HepG2 (cell line): ENCODE data around the gene ABCA13. TPM values are rescaled to one million over a fixed set of nuclear protein-coding genes. Genes with fewer than 3 reads are reported as not detected.

Experiments
- ATAC-seq: fragments of 200-7000 bp; cut with Tn5 transposase; 3 replicates; pipeline ENCODE4 v1.9.1; 2020; ENCODE audit warnings: mild to moderate bottlenecking, moderate library complexity
- BruUV-seq: library from RNA; stranded (reverse); fragments of 400-500 nt; replicated peaks from 2 replicates; lab custom pipeline; 2021; lab: Mats Ljungman, UMichigan
- CTCF ChIA-PET: fragments of 300-600 bp; formaldehyde crosslinking; extraction: SDS; loops from one replicate; lab custom pipeline; 2021; ENCODE audit warnings: low total read pairs, inconsistent platforms, low intra/inter-chr PET ratio; lab: Yijun Ruan, JAX
- POLR2A ChIA-PET: fragments of 350-600 bp; sonication (Branson Sonifier 250); formaldehyde crosslinking; loops from one replicate; lab custom pipeline; 2020; ENCODE audit warnings: antibody characterized with exemption, inconsistent platforms; lab: Yijun Ruan, JAX
- DNase-seq: peaks from one replicate; pipeline ENCODE4 v3.0.0-alpha.2; 2015; ENCODE audit warnings: low spot score
- FAIRE-seq: peaks from 3 replicates; lab custom pipeline; 2011; peaks lifted over from hg19 to GRCh38; lab: Jason Lieb, UNC
- H2AFZ ChIP-seq: one replicate; pipeline ENCODE4 v1.6.1; 2011; ENCODE audit warnings: low read length, inconsistent platforms
- H3K27ac ChIP-seq: fragments of 300-600 bp; 3 replicates; pipeline ENCODE4 v1.8.0; 2011; ENCODE audit warnings: mixed run types, mild to moderate bottlenecking, mixed read lengths, low read length, inconsistent platforms; ENCODE audit not compliant: insufficient read depth; ENCODE audit errors: extremely low read length
- H3K27me3 ChIP-seq, 2 experiments: fragments of 200-600 bp in 1 of 2; 2 replicates in 1 of 2; 3 replicates in 1 of 2; pipeline versions ENCODE4 v1.6.0 to v1.8.0; 2011; ENCODE audit warnings: low read length in 2 of 2, mild to moderate bottlenecking in 2 of 2, moderate library complexity in 2 of 2, inconsistent platforms in 1 of 2; ENCODE audit not compliant: insufficient read depth in 2 of 2, control insufficient read depth in 1 of 2
- H3K36me3 ChIP-seq, 2 experiments: fragments of 200-600 bp in 1 of 2; replicated peaks in 1 of 2; 2 replicates in 1 of 2; 3 replicates in 1 of 2; pipeline versions ENCODE4 v1.5.1 to v1.8.0; 2011; ENCODE audit warnings: low read length in 2 of 2, inconsistent platforms in 1 of 2; ENCODE audit not compliant: insufficient read depth in 2 of 2, control insufficient read depth in 1 of 2
- H3K4me1 ChIP-seq: 2 replicates; pipeline ENCODE4 v1.5.1; 2012; ENCODE audit warnings: low read length, inconsistent platforms; ENCODE audit not compliant: insufficient read depth
- H3K4me2 ChIP-seq: 2 replicates; pipeline ENCODE4 v1.6.0; 2011; ENCODE audit warnings: low read depth, low read length, inconsistent platforms
- H3K4me3 ChIP-seq, 3 experiments: fragments of 200-600 bp in 1 of 3; sonication (generic), shearing (Covaris generic) in 1 of 3; replicated peaks in 1 of 3; 2 replicates each; pipeline ENCODE4 v1.5.1; 2011 to 2016; ENCODE audit warnings: low read length in 3 of 3, inconsistent platforms in 2 of 3, low read depth in 2 of 3, mild to moderate bottlenecking in 2 of 3, control low read depth in 1 of 3, mixed read lengths in 1 of 3; ENCODE audit not compliant: insufficient read depth in 1 of 3
- H3K79me2 ChIP-seq: one replicate; pipeline ENCODE4 v1.6.1; 2011; ENCODE audit warnings: low read length, inconsistent platforms; ENCODE audit not compliant: insufficient read depth
- H3K9ac ChIP-seq: 2 replicates; pipeline ENCODE4 v1.6.0; 2011; ENCODE audit warnings: mild to moderate bottlenecking, low read depth, low read length, inconsistent platforms; ENCODE audit not compliant: insufficient read depth
- H3K9me3 ChIP-seq: 2 replicates; pipeline ENCODE4 v1.5.1; 2012; ENCODE audit warnings: mild to moderate bottlenecking, low read length
- H4K20me1 ChIP-seq: 2 replicates; pipeline ENCODE4 v1.6.0; 2011; ENCODE audit warnings: inconsistent platforms, mild to moderate bottlenecking, low read length, moderate library complexity; ENCODE audit not compliant: insufficient read depth
- FOXK1 ChIP-seq: sonication (generic); formaldehyde crosslinking; IDR thresholded peaks from 2 replicates; pipeline ENCODE4 v1.4.0; 2020; ENCODE audit warnings: low read depth, missing genetic modification reagents, borderline replicate concordance
- HMG20A ChIP-seq: IDR thresholded peaks from 2 replicates; pipeline ENCODE4 v1.6.1; 2016; ENCODE audit warnings: borderline replicate concordance
- KAT7 ChIP-seq: IDR thresholded peaks from 2 replicates; pipeline ENCODE4 v1.6.1; 2018; ENCODE audit warnings: borderline replicate concordance, missing compliant biosample characterization
- KDM2A ChIP-seq: sonication (generic); formaldehyde crosslinking; IDR thresholded peaks from 2 replicates; pipeline ENCODE4 v1.4.0; 2020; ENCODE audit warnings: low read depth, missing genetic modification reagents, borderline replicate concordance
- RBFOX2 ChIP-seq: fragments of 200-400 bp; formaldehyde crosslinking; IDR thresholded peaks from 2 replicates; pipeline ENCODE4 v1.6.1; 2017; ENCODE audit warnings: low read depth, mild to moderate bottlenecking, low read length
- XRCC5 ChIP-seq: fragments of 200-400 bp; formaldehyde crosslinking; optimal IDR thresholded peaks from 2 replicates; pipeline ENCODE3; 2017; ENCODE audit warnings: mild to moderate bottlenecking, low read length
- ZNF556 ChIP-seq: sonication (generic); formaldehyde crosslinking; IDR thresholded peaks from 2 replicates; pipeline ENCODE4 v1.4.0; 2020; ENCODE audit warnings: mild to moderate bottlenecking, missing genetic modification reagents, borderline replicate concordance
- ZNF790 ChIP-seq: sonication (generic); formaldehyde crosslinking; IDR thresholded peaks from 2 replicates; pipeline ENCODE4 v1.8.0; 2022; ENCODE audit warnings: missing genetic modification reagents, mild to moderate bottlenecking, borderline replicate concordance
- WGBS: methylation state at CpG from one replicate; pipeline ENCODE4 v1.1.6; 2017; ENCODE audit warnings: low lambda C conversion rate; 5-methylcytosine and 5-hydroxymethylcytosine counted together
- in situ Hi-C: cut with HindIII; loops from 2 replicates; pipeline ENCODE4 v1.10.0; 2017; ENCODE audit warnings: low pct_unique_long_range_greater_than_20kb; ENCODE audit not compliant: extremely low pct_ligation_motif_present
- intact Hi-C: fragments of 100-400 bp; cut with micrococcal nuclease; formaldehyde crosslinking; loops from one replicate; pipeline ENCODE4 v1.10.0; 2022; ENCODE audit not compliant: unreplicated experiment
- polyA plus RNA-seq, 8 experiments: library from polyadenylated mRNA; depleted of rRNA in 3 of 8; stranded (reverse) in 7 of 8; unstranded in 1 of 8; fragments of >200 nt; fragmentation: Illumina TruSeq in 4 of 8; extraction: Trizol in 4 of 8; gene quantifications; 2 replicates each; pipeline versions ENCODE4 v1.2.1 to v1.2.3, GENCODE V29; 2011 to 2016; ENCODE audit warnings: low read depth in 4 of 8, missing spikeins in 1 of 8, mixed read lengths in 1 of 8; ENCODE audit not compliant: insufficient read depth in 1 of 8
- total RNA-seq, 5 experiments: library from RNA; depleted of rRNA; stranded (reverse); fragments of >200 nt; fragmentation: Illumina TruSeq; extraction: Trizol; gene quantifications; 2 replicates each; pipeline ENCODE4 v1.2.3, GENCODE V29; 2016; ENCODE audit warnings: low read depth in 1 of 5
- TF ChIP-seq, protein P1 (sequence below): sonication (generic); formaldehyde crosslinking; IDR thresholded peaks from 2 replicates; pipeline ENCODE4 v1.5.0; 2020; ENCODE audit warnings: missing genetic modification reagents
- TF ChIP-seq, protein P2 (sequence below): sonication (generic); formaldehyde crosslinking; IDR thresholded peaks from 2 replicates; pipeline ENCODE4 v1.8.1; 2022; ENCODE audit warnings: low read depth, mild to moderate bottlenecking, missing genetic modification reagents

The ABCA13 gene
- total and polyA plus RNA-seq, 2 of the 13 experiments (the other 11 are each of a cell fraction or from before 2014, with no cell fraction given), result 0.03 TPM; not detected in 1

DNA sequence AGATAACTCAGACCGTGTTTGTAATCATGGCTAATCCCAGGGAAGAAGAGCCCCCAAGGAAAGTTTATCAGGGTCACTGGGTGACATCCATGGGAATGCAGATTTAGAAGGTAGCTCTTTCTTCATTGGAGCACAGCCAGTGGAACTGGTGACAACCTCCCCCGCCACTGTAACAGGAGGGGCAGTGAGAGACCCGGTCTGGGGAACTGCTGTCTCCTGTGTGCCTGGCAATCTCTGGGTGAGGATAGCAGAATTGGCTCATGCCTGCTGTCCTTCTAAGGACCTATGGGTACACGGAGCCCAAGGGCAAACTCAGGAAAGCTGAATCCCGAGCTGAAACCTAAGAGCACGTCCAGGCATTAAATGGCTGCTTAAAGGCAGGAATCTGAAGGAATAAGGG is 341.6 kb downstream of the ABCA13 start (continued):
- TF ChIP-seq KAT7 (CRISPR knock-in tag) (no peak), RBFOX2 (no peak)
- TF ChIP-seq, protein P1, sequence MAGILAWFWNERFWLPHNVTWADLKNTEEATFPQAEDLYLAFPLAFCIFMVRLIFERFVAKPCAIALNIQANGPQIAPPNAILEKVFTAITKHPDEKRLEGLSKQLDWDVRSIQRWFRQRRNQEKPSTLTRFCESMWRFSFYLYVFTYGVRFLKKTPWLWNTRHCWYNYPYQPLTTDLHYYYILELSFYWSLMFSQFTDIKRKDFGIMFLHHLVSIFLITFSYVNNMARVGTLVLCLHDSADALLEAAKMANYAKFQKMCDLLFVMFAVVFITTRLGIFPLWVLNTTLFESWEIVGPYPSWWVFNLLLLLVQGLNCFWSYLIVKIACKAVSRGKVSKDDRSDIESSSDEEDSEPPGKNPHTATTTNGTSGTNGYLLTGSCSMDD (CRISPR knock-in tag), result no peak

DNA sequence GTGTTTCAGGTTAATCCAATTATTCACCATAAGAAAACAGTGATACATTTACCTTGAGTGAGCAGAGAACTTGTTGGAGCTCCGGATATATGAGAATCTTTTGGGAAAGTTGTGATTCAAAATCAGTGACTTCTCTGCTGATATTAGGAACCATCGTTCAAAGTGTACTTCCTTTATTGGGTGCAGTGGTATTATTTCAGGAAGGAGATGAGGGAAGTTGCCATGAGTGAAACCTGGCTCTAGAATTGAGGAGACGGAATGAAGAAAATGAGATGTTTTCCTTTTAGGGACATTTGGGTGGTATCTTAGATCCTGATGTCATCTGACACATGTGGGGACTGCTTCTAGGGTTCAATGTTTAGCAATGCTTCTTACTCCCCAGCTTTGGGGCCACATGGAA is 343.9 kb downstream of the ABCA13 start:
- intact Hi-C loops (no loop called here), in situ Hi-C loops (no loop called here)
- Histone ChIP-seq H3K27me3 (peaks cover 0 to 3% of the 10 kb centered on the region in 2 experiments; a peak in 2 of 5 replicates), H3K9ac (no peak overlapping the region), H3K4me2 (no peak overlapping the region), H3K4me1 (no peaks in the 10 kb centered on the region), H3K9me3 (no peaks in the 10 kb centered on the region), H3K4me3 (no peak overlapping the region), H4K20me1 (no peaks in the 10 kb centered on the region), H2AFZ (no peak overlapping the region), H3K36me3 (no peaks in the 10 kb centered on the region), H3K79me2 (no peaks in the 10 kb centered on the region), H3K27ac (no peak overlapping the region)
- POLR2A ChIA-PET, result no interaction called here
- DNase-seq, result no peak
- FAIRE-seq, result no peak
- TF ChIP-seq HMG20A (CRISPR knock-in tag), result no peak
- TF ChIP-seq, protein P2, sequence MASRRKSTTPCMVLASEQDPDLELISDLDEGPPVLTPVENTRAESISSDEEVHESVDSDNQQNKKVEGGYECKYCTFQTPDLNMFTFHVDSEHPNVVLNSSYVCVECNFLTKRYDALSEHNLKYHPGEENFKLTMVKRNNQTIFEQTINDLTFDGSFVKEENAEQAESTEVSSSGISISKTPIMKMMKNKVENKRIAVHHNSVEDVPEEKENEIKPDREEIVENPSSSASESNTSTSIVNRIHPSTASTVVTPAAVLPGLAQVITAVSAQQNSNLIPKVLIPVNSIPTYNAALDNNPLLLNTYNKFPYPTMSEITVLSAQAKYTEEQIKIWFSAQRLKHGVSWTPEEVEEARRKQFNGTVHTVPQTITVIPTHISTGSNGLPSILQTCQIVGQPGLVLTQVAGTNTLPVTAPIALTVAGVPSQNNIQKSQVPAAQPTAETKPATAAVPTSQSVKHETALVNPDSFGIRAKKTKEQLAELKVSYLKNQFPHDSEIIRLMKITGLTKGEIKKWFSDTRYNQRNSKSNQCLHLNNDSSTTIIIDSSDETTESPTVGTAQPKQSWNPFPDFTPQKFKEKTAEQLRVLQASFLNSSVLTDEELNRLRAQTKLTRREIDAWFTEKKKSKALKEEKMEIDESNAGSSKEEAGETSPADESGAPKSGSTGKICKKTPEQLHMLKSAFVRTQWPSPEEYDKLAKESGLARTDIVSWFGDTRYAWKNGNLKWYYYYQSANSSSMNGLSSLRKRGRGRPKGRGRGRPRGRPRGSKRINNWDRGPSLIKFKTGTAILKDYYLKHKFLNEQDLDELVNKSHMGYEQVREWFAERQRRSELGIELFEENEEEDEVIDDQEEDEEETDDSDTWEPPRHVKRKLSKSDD (CRISPR knock-in tag), result no peak
- no peak for TF ChIP-seq ZNF556 (CRISPR knock-in tag)
- TF ChIP-seq KDM2A, result no peak
- TF ChIP-seq XRCC5, result no peak
- no peak for TF ChIP-seq FOXK1 (CRISPR knock-in tag)
- no peak for TF ChIP-seq ZNF790 (CRISPR knock-in tag)
- no TSS peak for BruUV-seq
- 35% methylated on average over 3 of the region's 3 CpGs for WGBS
- no peak for ATAC-seq
- CTCF ChIA-PET, result no interaction called here
